Mucosa of stomach (tissue), 1 donor: ENCODE data around the gene BPIFB3.

Source experiments
- H3K27me3 ChIP-seq: one replicate; pipeline ENCODE4 v1.7.0; 2013; ENCODE audit warnings: mild to moderate bottlenecking, low read length; ENCODE audit not compliant: control insufficient read depth, insufficient read depth
- H3K36me3 ChIP-seq: one replicate; pipeline ENCODE4 v1.7.0; 2013; ENCODE audit warnings: low read length; ENCODE audit not compliant: control insufficient read depth, insufficient read depth
- H3K4me1 ChIP-seq: one replicate; pipeline ENCODE4 v1.7.0; 2013; ENCODE audit warnings: mild to moderate bottlenecking, low read length; ENCODE audit not compliant: control insufficient read depth, insufficient read depth
- H3K4me3 ChIP-seq: one replicate; pipeline ENCODE4 v1.7.0; 2013; ENCODE audit warnings: low read length
- H3K9ac ChIP-seq: one replicate; pipeline ENCODE4 v1.7.0; 2013; ENCODE audit warnings: mild to moderate bottlenecking, low read length, moderate library complexity
- H3K9me3 ChIP-seq: one replicate; pipeline ENCODE4 v1.7.0; 2013; ENCODE audit warnings: mild to moderate bottlenecking, low read length, moderate library complexity; ENCODE audit not compliant: control insufficient read depth
- donor health status: Pancreatic carcinoma.

BPIFB3 gene

GRCh38 chr20:33053291-33054106 lies at the start of gene BPIFB3:
Gene BPIFB3, plus strand, starts transcription at chr20:33053903. Its CDS starts 1,533 bp downstream, at chr20:33055436.
- Histone ChIP-seq H3K4me3 (no peak within 1 kb of the TSS), H3K9ac (no peak within 1 kb of the TSS), H3K9me3 (no peaks in the 10 kb centered on the region), H3K4me1 (no peaks in the 10 kb centered on the region), H3K27me3 (no peaks in the 10 kb centered on the region), H3K36me3 (no peaks in the 10 kb centered on the region)

- H3K9me3 ChIP-seq = no peaks in the 10 kb centered on the region
- H3K9ac ChIP-seq = no peak within 1 kb of the TSS
- no peak within 1 kb of the TSS for H3K4me3 ChIP-seq
- H3K27me3 ChIP-seq = no peaks in the 10 kb centered on the region
- H3K36me3 ChIP-seq = no peaks in the 10 kb centered on the region
- H3K4me1 ChIP-seq = no peaks in the 10 kb centered on the region
These were observed 49.5 kb upstream of the BPIFB3 start, which contains the start of gene SUN5 for GRCh38 chr20:33004141-33004751. Gene SUN5, minus strand, starts transcription at chr20:33004433. Its CDS starts 93 bp downstream, at chr20:33004340.

- H3K27me3 ChIP-seq = no peaks in the 10 kb centered on the region
- no peaks in the 10 kb centered on the region for H3K9me3 ChIP-seq
- no peaks in the 10 kb centered on the region for H3K4me1 ChIP-seq
- H3K4me3 ChIP-seq = no peak overlapping the region
- H3K36me3 ChIP-seq = no peaks in the 10 kb centered on the region
- no peak overlapping the region for H3K9ac ChIP-seq
These were observed 48.6 kb upstream of the BPIFB3 start for GRCh38 chr20:33005132-33005566.

GRCh38 chr20:33005908-33006775 lies 47.6 kb upstream of the BPIFB3 start:
- no peaks in the 10 kb centered on the region for H3K4me1 ChIP-seq
- no peak overlapping the region for H3K4me3 ChIP-seq
- H3K27me3 ChIP-seq = no peaks in the 10 kb centered on the region
- no peaks in the 10 kb centered on the region for H3K36me3 ChIP-seq
- no peaks in the 10 kb centered on the region for H3K9me3 ChIP-seq
- H3K9ac ChIP-seq = no peak overlapping the region

- Histone ChIP-seq H3K27me3 (no peaks in the 10 kb centered on the region), H3K4me1 (no peaks in the 10 kb centered on the region), H3K4me3 (no peak overlapping the region), H3K9me3 (no peaks in the 10 kb centered on the region), H3K9ac (no peak overlapping the region), H3K36me3 (no peaks in the 10 kb centered on the region)
These were observed 46.8 kb upstream of the BPIFB3 start for GRCh38 chr20:33006776-33007375.

GRCh38 chr20:33007376-33008335 lies 46.0 kb upstream of the BPIFB3 start, which contains the start of gene BPIFB2:
Gene BPIFB2, plus strand, starts transcription at chr20:33007704. Its CDS starts 871 bp downstream, at chr20:33008575.
- H3K4me3 ChIP-seq = no peak within 1 kb of the TSS
- H3K4me1 ChIP-seq = no peaks in the 10 kb centered on the region
- no peaks in the 10 kb centered on the region for H3K27me3 ChIP-seq
- H3K9ac ChIP-seq = no peak within 1 kb of the TSS
- H3K9me3 ChIP-seq = no peaks in the 10 kb centered on the region
- H3K36me3 ChIP-seq = no peaks in the 10 kb centered on the region

GRCh38 chr20:33008336-33009213 lies 45.1 kb upstream of the BPIFB3 start:
- no peak overlapping the region for H3K4me3 ChIP-seq
- no peak overlapping the region for H3K9ac ChIP-seq
- no peaks in the 10 kb centered on the region for H3K9me3 ChIP-seq
- no peaks in the 10 kb centered on the region for H3K27me3 ChIP-seq
- H3K4me1 ChIP-seq = no peaks in the 10 kb centered on the region
- no peaks in the 10 kb centered on the region for H3K36me3 ChIP-seq

GRCh38 chr20:33009214-33010132 lies 44.2 kb upstream of the BPIFB3 start:
- Histone ChIP-seq H3K27me3 (no peaks in the 10 kb centered on the region), H3K4me1 (no peaks in the 10 kb centered on the region), H3K36me3 (no peaks in the 10 kb centered on the region), H3K9me3 (no peaks in the 10 kb centered on the region), H3K4me3 (no peak overlapping the region), H3K9ac (no peak overlapping the region)

- H3K4me1 ChIP-seq = no peaks in the 10 kb centered on the region
- H3K9me3 ChIP-seq = no peaks in the 10 kb centered on the region
- no peak overlapping the region for H3K9ac ChIP-seq
- H3K36me3 ChIP-seq = no peaks in the 10 kb centered on the region
- no peaks in the 10 kb centered on the region for H3K27me3 ChIP-seq
- no peak overlapping the region for H3K4me3 ChIP-seq
These were observed 43.6 kb upstream of the BPIFB3 start for GRCh38 chr20:33010133-33010504.
